Central memory CD4-positive, alpha-beta T cell (primary cell): ENCODE measurements around the gene ECHS1.
"Not testable (repeated sequence)": the region's sequence is repeated elsewhere in the genome, so short reads cannot be mapped to it uniquely, and the experiment has no call there.

ENCODE experiments used
- DNase-seq: peaks from one replicate; pipeline ENCODE4 v3.0.0; 2022

Gene ECHS1

DNA sequence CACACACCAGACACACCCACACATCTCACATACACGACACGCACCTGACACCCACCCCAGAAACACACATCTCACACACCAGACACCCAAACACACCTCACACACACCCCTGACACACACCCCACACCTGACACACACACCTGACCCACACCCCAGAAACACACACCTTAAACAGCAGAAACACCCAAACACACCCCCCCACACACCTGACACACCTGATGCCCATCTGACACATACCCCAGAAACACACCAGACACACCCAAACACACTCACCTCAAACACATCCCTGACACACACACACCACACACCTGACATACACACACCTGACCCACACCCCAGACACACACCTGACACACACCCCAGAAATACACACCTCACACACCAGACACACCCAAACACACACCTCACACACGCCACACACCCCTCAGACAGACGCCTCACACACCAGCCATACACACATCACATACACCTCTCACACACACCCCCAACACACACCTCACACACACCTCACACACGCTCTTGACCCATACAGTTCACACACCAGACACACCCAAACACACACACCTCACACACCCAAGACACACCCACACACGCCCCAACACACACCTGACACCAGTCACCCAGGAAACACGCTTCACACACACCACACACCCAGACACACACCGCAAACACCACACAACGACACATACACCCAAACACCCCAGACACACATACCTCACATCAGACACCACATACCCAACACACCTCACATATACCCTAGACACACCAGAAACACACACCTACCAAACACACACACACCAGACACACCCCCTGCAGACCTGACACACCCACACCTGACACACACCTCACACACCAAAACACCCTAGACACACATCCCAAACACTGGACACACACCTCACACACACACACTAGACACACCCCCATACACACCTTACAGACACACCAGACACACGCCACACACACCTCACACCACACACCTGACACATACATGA lies 34.8 kb downstream of the ECHS1 start:
- DNase-seq: no peak

DNA sequence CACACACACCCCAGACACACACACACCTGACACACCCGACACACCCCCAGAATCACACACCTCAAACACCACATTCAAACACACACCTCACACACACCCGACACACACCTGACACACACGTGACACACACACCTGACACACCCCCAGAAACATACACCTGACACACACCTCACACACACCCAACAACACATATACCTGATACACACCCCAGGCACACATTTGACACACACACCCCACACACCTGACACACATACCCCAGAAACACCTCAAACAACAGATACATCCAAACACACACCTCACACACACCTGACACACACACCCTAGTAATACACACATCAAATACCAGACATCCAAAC lies 35.8 kb downstream of the ECHS1 start:
- DNase-seq: no peak

GRCh38 chr10:133336577-133337369 lies 36.4 kb downstream of the ECHS1 start, which contains the start of gene CALY:
CALY (minus strand) TSS chr10:133336896; CDS start chr10:133328989, 7,907 bp downstream.
- peak; percentile 94 for DNase-seq

GRCh38 chr10:133336118-133336576 lies 37.0 kb downstream of the ECHS1 start:
- DNase-seq: no peak

- peak; percentile 86 for DNase-seq
These were observed 37.7 kb downstream of the ECHS1 start for GRCh38 chr10:133335246-133336117.

DNA sequence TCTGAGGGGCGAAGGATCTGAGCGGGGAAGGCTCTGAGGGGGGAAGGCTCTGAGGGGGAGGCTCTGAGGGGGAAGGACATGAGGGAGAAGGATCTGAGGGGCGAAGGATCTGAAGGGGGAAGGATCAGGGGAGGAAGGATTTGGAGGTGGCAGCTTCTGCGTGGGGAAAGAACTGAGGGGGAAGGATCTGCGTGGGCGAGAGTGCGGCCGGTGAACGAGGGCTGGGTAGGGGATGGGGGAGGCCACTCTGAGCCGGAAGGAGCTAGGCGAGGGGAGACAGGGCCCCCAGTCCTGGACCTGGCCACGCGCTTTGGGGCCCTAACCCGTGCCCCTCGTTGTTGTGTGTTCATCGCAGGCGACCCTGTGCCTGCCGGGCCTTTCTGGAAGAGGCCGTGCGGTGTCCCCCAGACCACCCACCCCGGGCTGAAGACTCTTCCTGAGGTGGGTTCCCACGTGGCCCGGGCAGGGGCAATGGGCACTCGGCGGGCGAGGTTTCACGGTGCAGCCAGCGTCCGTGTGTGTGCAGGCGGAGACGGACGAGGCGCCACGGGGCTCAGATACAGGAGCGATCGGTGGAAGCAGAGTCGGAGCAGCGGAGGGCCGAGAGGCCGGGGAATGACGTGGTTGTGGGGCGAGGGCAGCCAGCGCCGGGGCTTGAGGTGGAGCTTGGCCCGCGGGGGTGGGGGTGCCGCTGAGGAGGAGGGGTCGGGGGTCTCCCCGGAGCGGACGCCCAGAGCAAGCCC lies 38.5 kb downstream of the ECHS1 start:
- DNase-seq: no peak

DNA sequence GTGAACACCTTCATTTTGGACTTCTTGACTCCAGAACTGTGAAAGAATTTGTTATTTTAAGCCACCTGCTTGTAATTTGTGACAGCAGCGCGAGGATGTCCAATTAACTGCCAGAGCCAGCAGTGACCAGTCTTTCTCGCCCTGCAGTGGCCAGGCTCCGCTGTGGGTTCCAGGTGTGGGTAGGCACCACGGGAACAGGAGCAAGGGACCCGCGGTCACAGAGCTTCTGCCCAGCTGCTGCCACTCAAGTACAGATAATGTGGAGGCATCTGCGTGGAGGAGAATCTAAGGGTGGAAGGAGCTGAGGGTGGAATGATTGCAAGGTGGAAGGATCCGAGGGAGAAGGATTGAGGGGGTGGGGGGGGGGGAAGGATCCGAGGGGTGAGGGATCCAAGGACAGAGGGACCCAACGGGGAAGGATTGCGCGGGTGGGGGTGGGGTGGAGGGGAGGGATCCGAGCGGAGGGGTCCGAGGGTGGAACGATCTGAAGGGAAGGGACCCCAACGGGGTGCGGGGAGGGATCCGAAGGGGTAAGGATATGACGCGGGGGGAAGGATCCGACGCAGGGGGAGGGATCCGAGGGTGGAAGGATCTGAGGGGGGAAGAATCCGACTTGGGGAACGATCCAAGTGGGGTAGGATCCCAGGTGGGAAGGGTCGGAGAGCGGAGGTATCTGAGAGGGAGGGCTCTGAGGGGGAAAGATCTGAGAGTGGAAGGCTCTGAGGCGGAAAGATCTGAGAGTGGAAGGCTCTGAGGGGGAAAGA lies 40.0 kb downstream of the ECHS1 start:
- DNase-seq: no peak

DNA sequence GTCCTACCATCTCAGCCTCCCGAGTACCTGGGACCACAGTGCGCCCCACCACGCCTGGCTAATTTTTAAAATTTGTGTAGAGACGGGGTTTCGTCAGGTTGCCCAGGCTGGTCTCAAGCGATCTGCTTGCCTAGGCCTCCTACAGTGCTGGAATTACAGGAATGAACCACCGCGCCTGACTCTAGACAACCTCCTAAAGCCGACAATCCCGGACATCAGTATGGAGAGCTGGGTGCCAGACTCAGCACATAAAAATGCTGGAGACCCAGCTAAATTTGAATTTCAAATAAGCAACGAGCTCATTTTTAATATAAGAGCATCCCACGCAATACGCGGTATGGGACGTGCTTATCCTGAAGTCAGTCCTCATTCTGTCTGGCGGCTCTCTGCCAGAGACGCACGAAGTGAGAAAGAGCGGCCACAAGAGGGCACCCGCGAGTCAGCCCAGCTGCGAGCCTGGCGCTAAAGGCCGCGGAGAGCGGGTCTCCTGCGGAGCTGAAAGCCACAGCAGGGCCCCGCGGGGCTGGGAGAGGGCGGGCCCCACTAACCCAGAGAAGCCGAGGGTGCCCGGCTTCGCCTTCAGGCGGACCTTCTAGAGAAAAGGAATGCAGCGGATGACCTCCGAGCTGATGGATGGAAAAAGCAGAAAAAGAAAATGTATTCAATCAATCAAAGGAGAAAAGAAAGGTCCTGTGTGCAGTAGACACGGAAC lies 43.5 kb downstream of the ECHS1 start:
- peak; percentile 78 for DNase-seq

GRCh38 chr10:133328358-133329343 lies 44.5 kb downstream of the ECHS1 start:
- no peak for DNase-seq

GRCh38 chr10:133327651-133328357 lies 45.4 kb downstream of the ECHS1 start:
- no peak for DNase-seq

GRCh38 chr10:133326745-133327650 lies 46.2 kb downstream of the ECHS1 start:
- DNase-seq: no peak

DNA sequence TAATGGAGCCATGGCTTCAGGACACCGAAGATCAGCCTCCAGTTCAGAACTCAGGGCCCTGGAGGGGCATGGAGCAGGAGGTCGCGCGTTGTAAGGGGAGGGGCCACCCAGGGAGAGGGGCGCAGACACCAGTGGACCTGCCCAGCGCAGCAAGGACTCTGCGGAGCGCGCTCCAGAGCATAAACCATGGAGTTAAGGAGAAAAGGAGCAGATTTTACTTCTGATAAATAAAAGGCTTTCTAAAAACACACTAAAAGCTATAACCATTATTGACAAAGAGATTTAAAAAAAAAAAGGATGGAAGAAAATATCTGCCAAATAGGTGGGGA lies 47.0 kb downstream of the ECHS1 start:
- no peak for DNase-seq

DNA sequence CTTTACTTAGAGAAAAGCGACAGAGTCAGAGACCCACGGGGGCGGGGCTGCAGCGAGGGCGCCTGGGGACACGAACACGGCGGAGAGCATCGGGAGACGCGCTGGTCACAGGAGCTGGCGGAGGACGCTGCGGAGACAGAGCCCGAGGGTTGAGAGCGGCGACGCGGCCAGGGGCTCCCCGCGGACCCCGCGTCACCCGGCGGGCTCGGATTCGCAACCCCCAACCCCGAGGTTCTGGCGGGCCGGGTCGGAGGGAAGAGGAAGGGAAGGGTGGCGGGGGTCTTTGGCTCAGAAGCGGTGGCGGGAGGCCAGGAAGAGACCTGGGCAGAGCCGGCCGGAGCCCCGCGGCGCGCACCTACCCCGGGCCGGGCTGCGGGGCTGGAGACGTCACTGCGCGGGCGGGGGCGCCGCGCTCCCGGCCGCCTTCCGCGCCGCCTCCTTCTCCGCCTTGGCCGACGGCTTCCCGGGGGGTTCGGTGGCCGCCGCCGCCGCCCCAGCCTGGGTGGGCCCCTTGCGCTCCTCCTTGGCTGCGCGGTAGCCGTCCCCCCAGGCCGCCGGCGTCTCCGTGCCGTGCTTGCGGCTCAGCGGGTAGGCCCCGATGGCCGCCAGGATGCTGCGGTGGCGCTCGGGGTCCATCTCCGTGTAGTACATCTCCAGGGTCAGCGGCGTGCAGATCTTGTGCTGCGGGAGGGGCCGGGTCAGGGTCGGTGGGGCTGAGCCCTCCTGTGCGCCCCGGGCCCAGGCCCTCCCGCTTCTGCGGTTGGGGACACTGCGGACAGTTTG lies 47.5 kb downstream of the ECHS1 start:
- no peak for DNase-seq

DNA sequence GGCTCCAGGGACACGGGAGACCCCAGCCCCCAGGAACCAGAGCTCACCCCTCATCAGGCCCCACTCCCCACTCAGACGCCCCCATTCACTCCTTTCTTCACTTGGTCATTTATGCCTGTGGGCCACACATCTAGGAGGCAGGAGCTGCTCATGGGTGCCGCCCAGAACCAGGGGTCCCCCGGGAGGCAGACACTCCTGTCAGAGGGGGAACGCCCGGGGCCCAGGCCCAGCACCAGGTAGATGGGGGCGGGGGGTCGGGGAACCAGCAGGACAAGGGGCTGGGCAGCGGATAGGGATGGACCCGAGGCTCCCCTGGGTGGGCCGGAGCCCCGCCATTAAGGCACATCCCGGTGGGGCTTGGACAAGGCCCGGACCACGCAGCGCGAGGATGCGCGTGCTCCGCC lies 48.3 kb downstream of the ECHS1 start:
- DNase-seq: no peak

- peak; percentile 53 for DNase-seq
These were observed 48.9 kb downstream of the ECHS1 start for GRCh38 chr10:133324198-133324792.

DNA sequence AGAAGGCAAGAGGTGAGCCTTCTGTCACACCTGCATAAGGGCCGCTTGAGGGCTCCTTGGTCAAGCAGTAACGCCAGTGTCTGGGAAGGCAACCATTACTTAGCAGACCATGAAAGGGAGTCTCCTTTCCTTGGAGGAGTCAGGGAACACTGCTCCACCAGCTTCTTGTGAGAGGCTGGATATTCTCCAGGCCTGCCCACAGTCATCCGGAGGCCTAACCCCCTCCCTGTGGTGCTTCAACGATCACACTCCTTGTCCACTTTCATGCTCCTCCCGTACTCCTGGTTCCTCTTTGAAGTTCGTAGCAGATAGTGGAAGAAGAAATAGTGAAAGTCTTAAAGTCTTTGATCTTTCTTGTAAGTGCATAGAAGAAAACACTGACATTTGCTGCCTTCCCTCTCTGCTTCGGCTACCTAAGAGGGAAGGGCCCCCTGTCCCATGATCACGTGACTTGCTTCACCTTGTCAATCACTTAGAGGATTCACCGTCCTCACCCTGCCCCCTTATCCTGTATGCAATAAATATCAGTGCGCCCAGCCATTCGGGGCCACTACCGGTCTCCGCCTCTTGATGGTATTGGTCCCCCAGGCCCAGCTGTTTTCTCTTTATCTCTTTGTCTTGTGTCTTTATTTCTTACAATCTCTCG lies 51.0 kb downstream of the ECHS1 start:
- DNase-seq: not testable (repeated sequence)
